Omental fat pad (tissue), 4 donors: ENCODE results near the gene SCN8A. TPM values are rescaled to one million over a fixed set of nuclear protein-coding genes. Genes with fewer than 3 reads are reported as not detected.

Source experiments
- ATAC-seq: fragments of 150-250 bp; one replicate; pipeline ENCODE4 v1.9.1; 2016; ENCODE audit warnings: mild to moderate bottlenecking, moderate library complexity; ENCODE audit not compliant: low FRiP score
- DNase-seq: peaks from one replicate; pipeline ENCODE4 v3.0.0-alpha.2; 2019; ENCODE audit warnings: low spot score
- total RNA-seq, 4 donors: library from RNA; depleted of rRNA; stranded (reverse); fragments of >200 nt; gene quantifications; one replicate each; pipeline ENCODE4 v1.1.0, GENCODE V29; 2016
- TF ChIP-seq, protein P1 (sequence below), 3 donors: fragments of 450-650 bp; IDR thresholded peaks; one replicate each; pipeline ENCODE4 v1.5.1; 2016 to 2017; ENCODE audit warnings: antibody characterized with exemption in 3 of 3, mild to moderate bottlenecking in 3 of 3, moderate library complexity in 2 of 3

Gene SCN8A
- total RNA-seq, 4 donors from 2014 or later, result 0.50 to 1.4 (median 0.67) TPM

DNA sequence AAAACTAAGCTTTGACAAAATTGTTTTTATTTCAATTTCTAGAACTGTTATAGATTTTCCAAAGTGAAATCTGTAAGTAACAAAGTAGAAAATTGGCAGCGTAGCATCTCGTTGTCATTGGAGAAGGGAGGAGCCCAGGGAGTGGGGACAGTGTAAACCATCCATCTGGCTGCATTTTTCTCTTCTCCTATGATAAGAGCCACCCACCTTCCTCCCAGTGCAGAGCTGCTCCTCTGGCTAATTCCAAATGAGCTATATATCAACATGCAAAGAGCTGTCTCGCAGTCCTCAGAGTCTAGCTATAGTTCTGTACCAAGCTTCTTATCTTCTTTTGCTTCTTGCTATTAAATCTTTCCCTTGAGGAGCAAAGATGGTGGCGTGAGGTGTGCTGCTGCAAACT, 56.6 kb downstream of the SCN8A start:
- ATAC-seq (no peak), DNase-seq (no peak)
- TF ChIP-seq, protein P1, sequence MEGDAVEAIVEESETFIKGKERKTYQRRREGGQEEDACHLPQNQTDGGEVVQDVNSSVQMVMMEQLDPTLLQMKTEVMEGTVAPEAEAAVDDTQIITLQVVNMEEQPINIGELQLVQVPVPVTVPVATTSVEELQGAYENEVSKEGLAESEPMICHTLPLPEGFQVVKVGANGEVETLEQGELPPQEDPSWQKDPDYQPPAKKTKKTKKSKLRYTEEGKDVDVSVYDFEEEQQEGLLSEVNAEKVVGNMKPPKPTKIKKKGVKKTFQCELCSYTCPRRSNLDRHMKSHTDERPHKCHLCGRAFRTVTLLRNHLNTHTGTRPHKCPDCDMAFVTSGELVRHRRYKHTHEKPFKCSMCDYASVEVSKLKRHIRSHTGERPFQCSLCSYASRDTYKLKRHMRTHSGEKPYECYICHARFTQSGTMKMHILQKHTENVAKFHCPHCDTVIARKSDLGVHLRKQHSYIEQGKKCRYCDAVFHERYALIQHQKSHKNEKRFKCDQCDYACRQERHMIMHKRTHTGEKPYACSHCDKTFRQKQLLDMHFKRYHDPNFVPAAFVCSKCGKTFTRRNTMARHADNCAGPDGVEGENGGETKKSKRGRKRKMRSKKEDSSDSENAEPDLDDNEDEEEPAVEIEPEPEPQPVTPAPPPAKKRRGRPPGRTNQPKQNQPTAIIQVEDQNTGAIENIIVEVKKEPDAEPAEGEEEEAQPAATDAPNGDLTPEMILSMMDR (IDR thresholded peaks at IDR 0.05), result no peak

DNA sequence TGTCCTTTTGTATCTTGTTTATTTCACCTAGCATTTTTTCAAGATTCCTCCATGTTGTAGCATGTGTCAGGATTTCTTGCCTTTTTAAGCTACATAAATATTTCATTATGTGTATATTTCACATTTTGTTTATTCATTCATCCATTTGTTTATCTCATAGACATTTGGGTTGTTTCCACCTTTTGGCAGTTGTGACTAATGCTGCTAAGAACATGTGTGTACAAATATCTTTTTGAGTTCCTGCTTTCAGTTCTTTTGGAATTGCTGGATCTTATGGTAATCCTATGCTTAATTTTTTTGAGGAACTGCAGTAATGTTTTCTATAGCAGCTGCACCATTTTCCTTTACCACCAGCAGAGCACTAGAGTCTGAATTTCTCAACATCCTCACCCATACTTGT, 62.4 kb downstream of the SCN8A start:
- DNase-seq, result no peak
- no peak for ATAC-seq
- TF ChIP-seq, protein P1 (IDR thresholded peaks at IDR 0.05), result no peak

DNA sequence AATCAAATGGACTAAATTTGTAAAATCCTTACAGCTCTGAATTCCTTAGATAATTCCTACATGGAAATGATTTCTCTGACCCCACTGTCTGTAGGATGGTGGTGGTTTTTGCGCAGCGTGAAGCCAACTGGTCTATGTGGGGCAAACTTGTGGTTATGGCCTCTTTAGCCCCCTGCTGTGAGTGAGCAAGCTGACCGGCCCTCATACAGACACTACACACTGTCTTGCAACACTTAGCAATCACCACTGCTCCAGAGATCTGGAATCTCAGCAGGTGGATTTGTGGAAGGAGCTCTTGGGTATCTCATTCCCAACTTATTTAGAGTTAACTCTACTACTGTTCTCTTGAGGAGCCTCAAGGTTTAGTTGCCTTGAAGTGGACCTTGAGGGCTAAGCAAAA, 70.2 kb downstream of the SCN8A start:
- no peak for DNase-seq
- ATAC-seq, result no peak
- TF ChIP-seq, protein P1 (IDR thresholded peaks at IDR 0.05), result no peak

DNA sequence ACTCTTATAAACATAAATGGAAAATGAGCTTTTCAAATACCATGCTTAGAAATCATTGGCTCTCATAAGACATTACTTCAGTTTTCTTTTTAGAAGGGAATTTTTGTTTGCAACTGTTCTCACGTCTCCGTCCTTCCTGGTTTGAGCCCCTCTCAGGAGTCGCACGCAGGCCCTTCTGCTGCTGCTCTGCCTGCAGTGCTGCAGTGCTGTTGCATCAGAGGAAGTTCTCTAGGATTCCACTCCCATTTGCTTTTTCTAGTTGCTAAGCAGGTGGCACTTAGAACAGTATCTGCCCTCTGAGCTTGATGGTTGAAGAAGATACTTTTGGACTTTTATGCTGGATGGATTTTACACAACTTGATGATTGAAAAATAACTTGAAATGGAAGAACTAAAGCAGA, 70.8 kb downstream of the SCN8A start:
- TF ChIP-seq, protein P1 (IDR thresholded peaks at IDR 0.05), result no peak
- DNase-seq (no peak), ATAC-seq (no peak)

DNA sequence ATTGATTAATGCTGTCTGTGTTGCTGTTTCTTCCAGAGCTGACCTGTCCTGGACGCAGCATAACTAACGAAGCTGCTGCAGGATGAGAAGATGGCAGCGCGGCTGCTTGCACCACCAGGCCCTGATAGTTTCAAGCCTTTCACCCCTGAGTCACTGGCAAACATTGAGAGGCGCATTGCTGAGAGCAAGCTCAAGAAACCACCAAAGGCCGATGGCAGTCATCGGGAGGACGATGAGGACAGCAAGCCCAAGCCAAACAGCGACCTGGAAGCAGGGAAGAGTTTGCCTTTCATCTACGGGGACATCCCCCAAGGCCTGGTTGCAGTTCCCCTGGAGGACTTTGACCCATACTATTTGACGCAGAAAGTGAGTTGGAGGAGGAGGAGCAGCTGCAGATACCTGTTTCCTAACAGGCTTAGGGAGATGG, 71.7 kb downstream of the SCN8A start:
- DNase-seq (no peak), ATAC-seq (no peak)

DNA sequence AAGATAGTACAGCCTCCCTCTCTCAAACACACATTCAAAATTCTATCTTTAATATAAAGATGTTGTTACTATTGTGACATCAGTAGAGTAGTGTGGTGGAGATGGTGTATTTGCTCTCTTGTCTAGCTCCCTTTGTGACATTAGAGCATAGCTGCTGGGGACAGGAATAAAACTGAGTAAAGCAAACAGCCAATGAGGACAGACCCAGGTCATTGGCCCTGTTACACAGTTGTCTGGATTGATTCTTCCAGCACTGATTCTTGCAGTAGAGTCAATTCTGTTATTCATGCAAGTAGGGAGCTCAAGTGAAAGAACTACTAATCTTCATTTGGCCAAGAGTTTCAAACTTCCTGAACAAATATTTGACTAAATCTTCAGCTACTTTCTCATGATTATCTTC, 72.4 kb downstream of the SCN8A start:
- DNase-seq, result no peak

More for the DNA sequence above, 71.7 kb downstream of the SCN8A start:
- TF ChIP-seq, protein P1 (IDR thresholded peaks at IDR 0.05), result no peak

DNA sequence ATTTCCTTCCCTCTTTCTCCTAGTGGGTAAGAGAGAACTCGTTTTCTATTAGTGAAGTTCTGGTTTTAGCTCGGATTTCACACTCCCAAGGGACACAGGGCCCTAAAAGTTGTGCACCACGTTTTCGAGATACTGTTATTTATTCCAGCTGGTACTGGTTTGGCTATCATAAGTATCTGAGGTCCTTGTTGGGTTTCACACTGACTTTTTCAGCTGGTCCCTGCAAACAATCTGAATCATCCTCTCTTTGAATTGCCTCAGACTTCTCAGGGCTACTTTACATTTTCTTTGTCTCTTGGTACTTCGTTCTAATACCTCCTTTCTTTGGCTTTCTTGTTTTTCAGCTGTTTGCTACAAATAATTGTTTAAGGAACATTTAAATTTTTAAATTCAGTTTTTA, 75.7 kb downstream of the SCN8A start:
- TF ChIP-seq, protein P1 (IDR thresholded peaks at IDR 0.05), result no peak
- no peak for DNase-seq
- ATAC-seq, result no peak

More for the DNA sequence above, 72.4 kb downstream of the SCN8A start:
- no peak for ATAC-seq
- TF ChIP-seq, protein P1 (IDR thresholded peaks at IDR 0.05), result no peak
